NCI-H1417 treated with DMSO at 0.1 percent for 48 hours (cell line): Measurements from ENCODE around the gene CCDC57.

Experiments
- DNase-seq: peaks from one replicate; lab custom pipeline; 2025; lab: John Stamatoyannopoulos, UW

Gene CCDC57

DNA sequence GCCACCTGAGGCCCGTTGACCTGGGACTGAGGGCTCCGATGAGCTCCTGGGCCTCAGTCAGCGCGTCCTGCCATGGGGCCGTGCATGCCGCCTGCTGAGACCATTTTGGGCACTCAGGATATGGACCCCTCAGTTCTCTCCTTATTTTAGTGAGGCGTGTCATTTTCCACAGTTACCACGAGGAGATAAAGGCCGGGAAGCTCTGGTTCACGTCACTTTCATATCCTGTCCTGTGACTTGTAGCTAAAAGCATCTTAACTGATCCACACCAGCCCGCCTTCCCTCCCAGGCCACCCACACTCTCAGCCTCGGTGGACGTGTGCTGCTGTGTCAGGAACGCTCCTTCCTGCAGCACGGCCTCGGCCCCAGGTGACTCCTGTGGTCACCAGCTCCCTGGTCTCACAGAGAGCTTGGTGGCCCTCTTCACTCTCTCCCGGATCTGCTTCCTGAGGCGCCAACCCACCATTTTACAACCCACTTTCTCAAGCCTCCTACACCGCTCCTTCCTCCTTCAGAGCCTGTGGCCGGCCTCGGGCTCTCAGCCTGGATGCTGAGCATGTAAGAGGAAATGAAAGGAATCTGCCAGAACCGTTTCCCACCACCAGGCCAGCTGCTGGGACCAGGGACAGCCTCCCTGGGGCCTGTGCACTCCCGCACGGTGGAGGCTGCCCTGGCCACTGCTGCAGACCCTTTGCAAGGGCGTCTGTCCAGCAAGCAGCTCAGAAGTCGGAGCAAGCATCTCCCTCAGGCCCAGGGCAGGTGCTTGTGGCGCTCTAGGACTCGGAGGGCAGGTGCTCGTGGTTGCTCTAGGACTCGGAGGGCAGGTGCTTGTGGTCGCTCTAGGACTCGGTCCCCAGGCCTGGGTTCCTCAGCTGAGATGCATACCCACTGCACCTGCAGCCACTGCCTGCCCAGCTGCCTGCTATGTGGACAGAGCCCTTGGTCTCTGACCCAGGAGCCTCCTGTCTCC lies 90.7 kb downstream of the CCDC57 start:
- DNase-seq: no peak

DNA sequence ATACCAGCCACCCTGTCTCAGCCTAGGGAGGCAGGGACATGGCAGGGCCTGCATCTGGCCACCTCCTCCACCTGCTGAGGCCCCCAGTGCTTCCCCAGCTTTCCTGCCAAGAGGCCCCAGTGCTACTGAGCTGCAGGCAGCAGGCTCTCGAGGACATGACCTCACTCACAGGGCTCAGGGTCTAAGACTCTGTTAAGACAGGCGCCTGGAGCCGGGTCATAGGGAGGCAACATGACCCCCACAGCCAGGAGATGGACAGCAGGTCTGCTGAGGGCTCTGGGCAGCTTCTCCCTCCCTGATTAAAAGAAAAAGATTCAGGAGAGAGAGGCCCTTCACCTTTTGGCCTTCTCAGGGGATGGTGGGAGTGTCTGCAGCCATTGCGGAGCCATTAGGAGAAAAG lies 91.4 kb downstream of the CCDC57 start:
- DNase-seq: no peak

DNA sequence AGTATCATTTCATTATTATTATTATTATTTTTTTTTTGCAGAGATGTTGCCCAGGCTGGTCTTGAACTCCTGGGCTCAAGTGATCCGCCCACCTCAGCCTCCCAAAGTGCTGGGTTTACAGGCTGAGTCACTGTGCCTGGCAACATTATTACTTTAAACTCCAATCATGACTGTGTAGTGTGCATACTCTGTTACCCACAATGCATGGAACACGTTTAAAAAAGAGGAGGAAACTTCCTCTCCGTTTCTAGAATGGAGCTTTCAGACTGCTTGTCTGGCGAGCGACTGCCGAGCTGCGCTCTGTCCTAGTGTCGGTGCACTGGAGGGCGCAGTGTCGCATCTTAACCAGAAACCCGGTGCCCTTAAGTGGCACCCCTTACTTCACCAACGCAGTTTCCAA lies 92.5 kb downstream of the CCDC57 start:
- DNase-seq: no peak

DNA sequence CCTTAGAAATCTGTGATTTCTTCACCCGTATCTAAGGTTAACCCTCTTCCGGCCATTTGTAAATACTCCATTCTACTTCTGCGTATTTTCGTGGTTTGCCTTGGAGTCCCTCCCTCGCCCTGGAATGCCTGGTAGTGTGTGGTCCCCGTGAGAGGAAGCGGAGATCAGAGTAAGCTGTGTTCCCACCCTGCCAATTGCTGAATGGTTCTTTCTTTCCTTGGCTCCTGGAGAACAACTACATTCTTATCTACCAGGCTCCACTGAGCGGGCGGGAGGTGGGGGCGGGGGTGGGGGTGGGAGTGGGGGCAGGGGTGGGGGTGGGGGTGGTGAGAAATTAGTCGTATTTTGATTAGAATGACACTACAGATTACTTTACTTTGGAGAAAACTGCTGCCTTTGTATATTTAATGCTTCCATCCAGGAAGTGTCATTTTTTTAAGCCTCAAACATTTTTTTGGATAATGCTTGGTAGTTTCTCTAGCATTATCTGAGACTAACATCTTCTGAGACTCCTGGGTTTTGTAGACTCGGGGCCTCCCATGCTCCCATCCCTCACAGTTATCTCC lies 93.7 kb downstream of the CCDC57 start:
- no peak for DNase-seq

DNA sequence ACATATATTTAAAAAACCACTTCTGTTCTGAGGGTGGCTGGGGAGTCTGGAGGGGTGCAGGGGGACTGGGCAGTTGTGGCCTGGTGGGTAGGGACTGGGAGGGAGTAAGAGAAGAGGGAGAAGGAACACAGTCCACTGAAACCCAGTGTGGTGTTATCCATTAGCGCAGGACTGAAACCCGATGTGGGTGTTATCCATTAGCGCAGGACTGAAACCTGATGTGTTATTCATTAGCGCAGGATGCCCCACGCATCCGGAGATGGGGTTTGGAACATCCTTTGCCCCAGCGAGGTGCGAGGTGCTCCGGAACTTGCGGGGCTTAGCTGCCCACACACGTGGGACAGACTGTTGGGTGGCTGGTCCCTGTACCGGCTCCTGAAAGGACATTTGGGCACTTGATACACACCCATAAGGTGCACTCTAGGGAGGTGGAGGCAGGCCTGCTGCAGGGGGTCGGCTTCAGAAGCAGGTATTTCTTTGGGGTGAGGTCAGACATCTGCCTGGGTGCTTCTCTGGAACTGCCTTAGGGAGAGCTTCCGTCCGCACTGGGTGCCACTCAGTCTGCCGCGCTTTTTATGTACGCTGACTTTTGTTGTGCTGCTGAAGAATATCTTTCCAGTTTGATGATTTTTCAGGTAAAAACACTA lies 94.4 kb downstream of the CCDC57 start:
- no peak for DNase-seq

DNA sequence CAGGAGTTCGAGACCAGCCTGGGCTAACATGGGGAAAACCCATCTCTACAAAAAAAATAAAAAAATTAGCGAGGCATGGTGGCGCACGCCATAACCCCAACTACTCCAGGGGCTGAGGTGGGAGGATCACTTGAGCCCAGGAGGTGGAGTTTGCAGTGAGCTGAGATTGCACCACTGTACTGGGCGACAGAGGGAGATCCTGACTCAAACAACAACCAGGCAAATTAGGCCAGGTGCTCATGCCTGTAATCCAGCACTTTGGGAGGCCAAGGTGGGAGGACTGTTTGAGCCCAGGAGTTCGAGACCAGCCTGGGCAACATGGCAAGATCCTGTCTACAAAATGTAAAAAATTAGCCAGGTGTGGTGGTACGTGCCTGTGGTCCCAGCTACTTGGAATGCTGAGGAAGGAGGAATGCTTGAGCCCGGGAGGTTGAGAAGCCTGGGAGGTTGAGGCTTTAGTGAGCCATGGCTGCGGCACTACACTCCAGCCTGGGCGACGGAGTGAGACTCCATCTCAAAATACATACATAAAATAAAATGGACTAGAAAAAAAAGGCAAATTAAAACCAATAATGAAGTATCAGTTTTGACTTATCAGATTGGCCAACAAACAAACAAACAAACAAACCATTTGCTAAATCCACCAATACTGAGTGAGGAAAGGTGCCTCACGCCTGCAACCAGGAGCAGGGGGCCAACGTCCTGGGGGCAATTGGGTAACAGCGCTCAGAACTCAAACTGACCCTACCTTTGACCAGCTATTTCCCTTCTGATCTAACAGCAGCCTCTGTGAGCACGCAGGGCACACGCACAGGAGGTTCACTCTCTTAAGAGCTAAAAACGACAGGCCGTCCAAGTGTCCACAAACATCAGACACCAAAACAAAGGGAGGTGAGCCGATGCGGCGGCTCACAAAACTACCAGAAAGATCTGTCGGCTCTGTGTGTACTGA lies 95.2 kb downstream of the CCDC57 start:
- DNase-seq: no peak

DNA sequence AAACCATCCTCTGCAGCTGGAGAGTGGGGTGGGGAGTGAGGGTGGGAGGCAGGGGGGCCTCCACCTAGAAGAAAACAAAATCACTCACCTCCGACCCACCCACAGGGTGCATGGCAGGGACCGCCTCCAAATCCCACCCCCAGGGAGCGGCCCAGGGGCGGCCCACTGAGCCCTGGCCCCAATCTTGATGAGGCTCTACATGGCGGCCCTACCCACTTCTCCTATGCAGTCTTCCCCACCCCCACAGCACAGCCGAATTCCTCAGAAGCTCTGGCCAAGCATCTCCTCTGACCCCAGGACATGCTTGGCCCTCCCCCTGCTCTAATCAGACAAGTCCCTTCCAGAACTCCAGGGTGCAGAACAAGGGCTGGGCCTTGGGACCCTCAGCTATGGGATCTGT lies 96.4 kb downstream of the CCDC57 start:
- DNase-seq: no peak

DNA sequence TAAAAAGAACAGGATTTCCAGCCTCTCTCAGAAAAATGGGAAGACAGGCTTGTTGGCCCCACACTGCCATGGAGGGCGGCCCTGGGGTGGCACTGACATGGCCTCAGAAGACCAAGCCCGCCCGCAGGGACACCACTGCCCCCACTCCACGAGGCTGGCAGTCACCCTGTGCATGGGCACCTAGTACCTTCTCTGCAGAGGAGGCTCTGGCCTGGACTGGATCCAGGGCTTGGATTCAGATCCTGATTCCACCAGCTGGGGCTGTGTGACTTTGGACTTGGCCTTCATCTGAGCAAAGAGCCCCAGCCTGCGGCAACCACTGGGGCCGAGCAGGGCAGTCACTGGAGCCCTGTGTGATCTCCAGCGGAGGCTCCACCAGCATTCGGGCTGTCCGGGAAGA lies 97.8 kb downstream of the CCDC57 start:
- DNase-seq: no peak

DNA sequence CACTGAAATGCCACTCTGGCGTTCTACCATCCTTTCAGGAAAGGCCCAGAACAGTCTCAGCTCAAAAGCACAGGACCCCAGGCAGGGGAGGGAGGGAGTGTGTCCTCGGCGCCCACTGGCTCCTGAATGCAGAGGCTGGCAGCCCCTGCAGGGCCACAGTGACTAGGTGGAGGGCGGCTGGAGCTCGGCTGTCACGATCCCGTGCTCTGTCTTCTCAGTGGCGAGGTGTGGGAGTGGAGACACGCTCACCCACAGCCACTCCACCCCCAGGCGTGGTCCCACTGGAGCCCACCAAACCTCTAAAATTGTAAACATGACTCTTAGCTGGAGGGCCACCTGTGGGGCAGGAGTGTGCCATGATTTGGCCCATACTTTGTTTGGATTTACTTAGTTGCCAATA lies 98.2 kb downstream of the CCDC57 start:
- no peak for DNase-seq

DNA sequence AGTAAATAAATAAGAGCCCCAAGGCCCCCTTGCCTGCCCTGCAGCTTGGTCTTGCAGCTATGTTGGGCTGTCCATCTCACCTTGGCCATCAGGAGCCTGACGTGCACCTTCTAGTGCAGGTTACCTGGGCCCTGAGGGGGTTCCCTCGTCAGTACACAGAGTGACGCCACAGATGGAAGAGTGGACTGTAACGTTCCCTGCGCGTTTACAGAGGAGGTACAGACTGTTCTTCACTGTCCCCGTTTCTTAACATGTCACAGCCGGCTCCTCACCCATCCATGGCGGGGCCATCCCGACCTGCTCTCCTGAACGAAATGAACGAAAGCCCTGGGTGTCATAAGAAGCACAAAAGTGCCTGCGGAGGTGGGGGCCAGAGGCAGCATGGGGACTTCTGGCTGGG lies 98.7 kb downstream of the CCDC57 start:
- DNase-seq: no peak

DNA sequence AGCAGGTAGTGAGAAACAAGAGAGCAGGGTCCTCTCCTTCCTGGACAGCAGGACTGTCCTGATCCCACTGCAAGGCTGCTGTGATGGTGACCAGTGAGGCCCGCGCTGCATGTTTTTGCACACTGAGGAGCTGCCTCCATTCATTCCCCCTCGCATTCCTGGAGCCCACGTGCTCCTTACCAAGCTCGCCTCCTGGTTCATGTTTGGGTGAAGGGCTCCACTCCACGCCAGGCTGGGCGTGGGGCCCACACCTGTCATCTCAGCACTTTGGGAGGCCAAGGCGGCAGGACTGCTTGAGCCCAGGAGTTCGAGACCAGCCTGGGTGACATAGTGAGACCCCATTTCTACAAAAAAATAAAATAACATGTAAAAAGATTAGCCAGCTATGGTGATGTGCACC lies 99.2 kb downstream of the CCDC57 start:
- DNase-seq: no peak

DNA sequence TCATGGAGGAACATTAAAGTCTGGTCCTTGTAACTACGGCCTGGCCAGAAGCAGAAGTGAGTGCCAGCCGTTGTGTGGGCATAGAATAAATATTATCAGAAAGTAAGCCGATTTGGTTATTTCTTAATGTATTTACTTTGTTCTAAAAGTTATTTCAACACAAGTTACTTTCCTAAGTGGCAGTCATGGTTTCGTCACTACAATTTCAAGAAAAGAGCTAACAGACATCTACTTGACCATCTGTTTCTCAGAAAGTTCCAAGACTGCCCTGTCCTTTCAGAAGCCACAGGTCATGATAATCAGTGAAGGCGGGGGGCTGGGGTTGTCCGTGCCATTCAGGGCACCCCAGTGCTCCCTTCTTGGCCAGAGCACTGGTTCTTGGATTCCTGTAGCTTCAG lies 99.7 kb downstream of the CCDC57 start:
- no peak for DNase-seq

DNA sequence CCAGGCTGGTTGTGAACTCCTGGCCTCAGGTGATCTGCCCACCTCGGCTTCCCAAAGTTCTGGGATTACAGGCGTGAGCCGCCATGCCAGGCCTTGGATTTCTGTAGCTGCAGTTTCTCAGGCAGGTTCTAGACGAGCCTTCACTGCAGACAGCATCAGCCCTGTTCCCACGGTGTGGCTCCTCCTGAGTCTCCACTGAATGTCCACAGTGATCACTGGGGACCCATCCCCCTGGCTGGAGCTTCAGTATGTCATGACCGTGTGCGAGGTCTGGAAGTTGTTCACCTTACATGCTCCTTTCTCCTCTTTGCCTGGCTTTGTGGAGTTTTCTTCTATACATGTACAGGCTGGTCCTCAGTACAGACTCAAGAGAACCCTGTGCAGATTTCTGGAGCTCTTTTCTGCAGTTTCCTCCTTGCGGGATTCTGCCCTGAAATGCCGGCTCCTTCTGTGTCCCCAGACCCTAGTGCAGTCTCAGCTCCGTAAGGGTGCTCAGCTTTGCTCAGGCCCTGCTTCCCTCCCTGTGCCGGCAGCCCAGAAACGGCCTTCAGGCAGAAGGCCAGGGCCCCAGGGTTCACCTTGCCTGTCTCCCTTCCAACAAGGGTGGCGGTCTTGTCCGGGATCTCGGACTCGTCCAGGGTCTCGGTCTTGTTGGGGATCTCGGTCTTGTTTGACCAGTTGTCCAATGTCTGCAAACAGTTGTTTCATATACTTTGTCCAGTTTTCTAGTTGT lies 100.3 kb downstream of the CCDC57 start:
- no peak for DNase-seq

DNA sequence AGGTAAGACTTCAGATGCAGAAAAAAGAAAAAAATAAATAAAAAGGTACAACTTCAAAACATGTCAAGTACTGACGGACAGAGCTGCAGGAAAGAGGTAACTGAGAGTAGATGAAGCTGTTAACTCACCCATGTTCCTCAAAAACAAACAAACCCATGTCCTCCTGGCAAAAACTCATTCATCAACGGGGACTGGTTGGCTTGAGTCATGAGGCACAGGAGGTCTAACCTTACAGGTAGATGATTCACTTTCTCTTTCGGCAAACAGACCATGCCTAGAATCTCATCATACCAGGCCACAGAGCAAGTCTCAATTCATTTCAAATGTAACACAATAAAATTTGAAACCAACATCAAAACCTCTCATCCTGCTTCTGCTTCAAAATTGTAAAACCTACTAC lies 102.3 kb downstream of the CCDC57 start:
- DNase-seq: no peak

DNA sequence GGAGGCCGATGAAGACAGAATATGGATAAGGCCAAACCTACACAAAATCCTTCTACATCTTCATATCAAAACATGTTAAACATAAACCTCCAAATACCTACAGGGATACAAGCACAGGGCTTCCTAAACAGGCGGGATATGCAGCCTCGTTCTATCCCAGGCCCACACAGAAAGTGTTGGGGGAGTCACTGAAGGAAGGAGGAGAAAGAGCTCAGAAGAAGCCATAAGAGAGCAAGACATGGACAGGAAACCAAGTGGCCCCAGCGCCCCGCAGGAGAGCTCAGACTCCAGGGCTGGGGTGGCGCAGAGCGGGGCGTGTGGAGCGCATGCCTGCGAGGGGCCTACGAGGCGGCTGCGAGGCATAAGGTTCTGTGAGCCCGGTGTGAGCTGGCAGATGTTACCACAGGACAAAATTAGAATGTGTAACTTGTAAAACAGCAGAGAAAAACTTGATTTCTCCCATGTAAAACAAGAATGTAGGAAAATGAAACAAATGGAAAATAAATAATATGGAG lies 103.6 kb downstream of the CCDC57 start:
- no peak for DNase-seq

DNA sequence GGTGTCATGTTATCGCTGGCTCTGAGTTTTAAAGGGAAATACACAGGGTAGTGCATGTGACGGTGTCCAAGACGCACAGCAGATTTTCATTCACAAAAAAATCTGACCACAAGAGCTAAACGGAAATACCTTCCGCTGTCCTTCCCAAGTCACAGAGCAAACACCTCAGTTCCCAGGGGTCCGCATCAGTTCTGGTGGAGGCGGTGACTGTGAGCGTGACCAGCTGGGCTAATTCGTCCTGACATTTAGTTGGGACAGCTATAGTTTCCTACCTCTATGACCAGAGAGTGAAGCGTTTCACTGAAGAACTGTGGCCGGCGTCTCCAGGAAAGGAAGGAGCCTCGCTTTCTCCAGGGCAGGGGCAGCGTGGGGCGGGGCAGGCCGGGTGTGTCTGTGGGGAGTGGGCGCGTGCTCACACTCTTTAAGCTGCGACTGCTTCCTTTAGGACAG lies 104.1 kb downstream of the CCDC57 start:
- no peak for DNase-seq

DNA sequence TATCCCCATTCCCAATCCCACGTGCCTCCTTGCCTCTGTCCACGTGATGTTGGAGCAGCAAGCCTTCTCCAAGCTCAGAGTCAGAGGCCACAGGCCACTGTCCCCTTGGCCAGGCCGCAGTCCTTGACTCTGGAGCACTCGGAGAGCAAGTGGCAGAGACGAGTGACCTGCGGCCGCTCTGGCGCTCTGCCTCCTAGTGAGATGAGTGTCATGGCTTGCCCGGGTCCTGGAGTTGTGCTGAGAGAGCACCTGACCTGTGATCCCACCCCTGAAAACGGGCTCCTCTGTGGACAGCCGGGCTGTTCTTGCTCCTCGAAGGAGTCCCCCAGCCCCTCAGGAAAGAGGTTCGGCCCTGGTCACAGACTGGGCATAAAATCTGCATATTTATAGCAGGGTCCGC lies 104.6 kb downstream of the CCDC57 start:
- no peak for DNase-seq

DNA sequence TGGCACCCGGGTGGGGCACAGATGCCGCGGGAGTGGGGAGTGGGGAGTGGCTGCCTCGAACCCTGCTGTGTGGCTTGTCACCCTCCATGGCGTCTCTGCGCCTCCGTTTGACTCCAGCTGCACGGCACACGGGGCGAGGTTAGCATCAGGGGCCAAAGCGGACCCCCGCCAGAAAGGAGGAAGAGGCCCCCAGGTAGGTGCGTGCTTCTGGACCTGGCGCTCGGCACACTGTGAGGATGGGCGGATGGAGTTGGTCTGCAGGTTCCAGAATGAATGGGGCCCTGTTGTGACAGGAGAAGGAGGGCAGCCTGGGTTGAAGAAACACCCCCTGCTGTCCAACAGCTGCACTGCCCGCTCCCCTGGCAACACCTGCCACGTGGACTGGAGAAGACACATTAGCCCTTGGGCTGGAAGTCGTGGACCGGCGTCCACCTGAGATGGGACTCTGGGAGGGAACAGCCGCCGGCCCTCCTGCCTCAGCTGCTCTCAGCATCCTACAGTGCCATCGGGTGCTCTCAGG lies 105.2 kb downstream of the CCDC57 start:
- no peak for DNase-seq

DNA sequence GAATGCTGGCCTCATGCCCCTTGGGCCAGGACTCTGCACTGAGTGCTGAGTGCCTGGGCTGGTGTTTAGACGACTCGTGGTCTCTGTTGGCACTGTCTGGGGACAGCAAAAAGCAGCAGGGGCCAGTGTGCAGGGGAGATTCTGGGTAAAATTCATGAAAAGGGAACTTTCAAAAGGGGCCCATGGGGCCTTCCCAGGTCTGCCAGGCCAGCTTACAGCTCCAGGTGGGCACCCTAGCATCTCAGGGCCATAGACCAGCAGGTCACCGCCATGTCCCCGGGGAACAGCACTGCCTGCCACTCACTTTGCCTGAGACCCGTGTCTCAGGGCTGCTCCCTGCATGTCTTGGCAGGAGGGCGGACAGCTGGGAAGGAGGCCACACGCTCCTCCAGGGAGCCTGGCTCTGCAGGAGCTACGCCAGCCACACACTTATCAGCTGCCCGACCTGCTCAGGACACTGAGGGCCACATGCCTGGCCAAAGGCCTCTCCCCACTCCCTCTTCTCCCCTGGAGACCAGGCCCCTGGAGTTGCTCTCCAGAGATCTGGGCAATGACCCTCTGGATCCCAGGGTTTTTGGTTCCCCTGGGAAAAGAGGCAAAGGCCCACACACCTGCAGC lies 105.8 kb downstream of the CCDC57 start:
- no peak for DNase-seq
